PC-3 (cell line): ENCODE measurements around the gene SSNA1.

ENCODE experiments used
- CTCF ChIP-seq: fragments of 300-600 bp; sonication (generic); conservative IDR thresholded peaks from 2 replicates; pipeline ENCODE4 v1.5.1; 2017; ENCODE audit warnings: antibody characterized with exemption, low read depth, mild to moderate bottlenecking, low read length
- EZH2 ChIP-seq: fragments of 300-600 bp; sonication (generic); IDR thresholded peaks from one replicate; pipeline ENCODE4 v1.6.1; 2017; ENCODE audit warnings: antibody characterized with exemption, mild to moderate bottlenecking, low read length; ENCODE audit not compliant: unreplicated experiment

- TF ChIP-seq CTCF (no peak), EZH2 (no peak)
Measured at GRCh38 chr9:137139468-137140150, 48.9 kb upstream of the SSNA1 start.
